T-helper 17 cell (primary cell): ENCODE measurements around the gene ZNF221. TPM values are rescaled to one million over a fixed set of nuclear protein-coding genes. Genes with fewer than 3 reads are reported as not detected.
"Not testable (repeated sequence)": the region's sequence is repeated elsewhere in the genome, so short reads cannot be mapped to it uniquely, and the experiment has no call there.

ENCODE experiments used
- ATAC-seq: fragments of 150-1000 bp; cut with Tn5 transposase; 2 replicates; pipeline ENCODE4 v1.10.0; 2021; ENCODE audit warnings: mild to moderate bottlenecking, moderate library complexity
- DNase-seq, 3 donors: peaks; one replicate each; pipeline versions ENCODE4 v3.0.0 to v3.0.0-alpha.2; 2020 to 2021
- H3K9me3 ChIP-seq: one replicate; pipeline ENCODE4 v1.7.0; 2013; ENCODE audit warnings: low read length, mild to moderate bottlenecking; ENCODE audit not compliant: control insufficient read depth, poor library complexity, severe bottlenecking
- H3K27ac Mint-ChIP-seq: one replicate; pipeline ENCODE4 v1.8.0; 2022; ENCODE audit warnings: mild to moderate bottlenecking, moderate library complexity, mixed read lengths
- H3K27me3 Mint-ChIP-seq: one replicate; pipeline ENCODE4 v1.8.0; 2022; ENCODE audit warnings: mixed read lengths
- H3K36me3 Mint-ChIP-seq: one replicate; pipeline ENCODE4 v1.8.0; 2022; ENCODE audit warnings: low read depth, mixed read lengths
- H3K4me1 Mint-ChIP-seq: one replicate; pipeline ENCODE4 v1.8.0; 2022; ENCODE audit warnings: mild to moderate bottlenecking, mixed read lengths
- H3K4me3 Mint-ChIP-seq: one replicate; pipeline ENCODE4 v1.8.0; 2022; ENCODE audit warnings: mild to moderate bottlenecking, moderate library complexity, mixed read lengths
- total RNA-seq, 4 donors: library from RNA in 2 of 4; stranded (reverse) in 2 of 4; gene quantifications; one replicate each; pipeline ENCODE4 v1.2.3 and lab custom pipeline; 2022 to 2026

ZNF221 gene
- total RNA-seq, 2 donors from 2014 or later: 0.16 to 0.40 TPM

GRCh38 chr19:43934985-43935708 is 15.9 kb upstream of the ZNF221 start, which contains the start of gene ZNF45:
Gene ZNF45, minus strand, starts transcription at chr19:43935282. Its CDS starts 13,097 bp downstream, at chr19:43922185.
- no peaks in the 10 kb centered on the region for H3K9me3 ChIP-seq
- H3K27ac Mint-ChIP-seq: peak within 1 kb of the TSS; percentile 91
- DNase-seq: peak; percentile 71 to 76 (median 73)
- H3K4me3 Mint-ChIP-seq: peak within 1 kb of the TSS; percentile 93
- no peaks in the 10 kb centered on the region for H3K27me3 Mint-ChIP-seq
- H3K36me3 Mint-ChIP-seq: no peaks in the 10 kb centered on the region
- H3K4me1 Mint-ChIP-seq: peaks cover 11% of the 10 kb centered on the region
- ATAC-seq: peak; percentile 96

- no peaks in the 10 kb centered on the region for H3K9me3 ChIP-seq
- Mint-ChIP-seq H3K27me3 (no peaks in the 10 kb centered on the region), H3K4me1 (peaks cover 11% of the 10 kb centered on the region), H3K27ac (no peak overlapping the region), H3K36me3 (no peaks in the 10 kb centered on the region), H3K4me3 (no peak overlapping the region)
- DNase-seq: no peak
- ATAC-seq: no peak
These were observed 14.8 kb upstream of the ZNF221 start for GRCh38 chr19:43936188-43936587.

GRCh38 chr19:43939557-43940260 is 11.3 kb upstream of the ZNF221 start:
- Mint-ChIP-seq H3K36me3 (no peaks in the 10 kb centered on the region), H3K4me1 (no peaks in the 10 kb centered on the region), H3K4me3 (no peak overlapping the region), H3K27ac (no peak overlapping the region), H3K27me3 (no peaks in the 10 kb centered on the region)
- ATAC-seq (no peak), DNase-seq (no peak)
- H3K9me3 ChIP-seq: no peaks in the 10 kb centered on the region

- no peaks in the 10 kb centered on the region for H3K9me3 ChIP-seq
- DNase-seq: no peak
- no peak overlapping the region for H3K4me3 Mint-ChIP-seq
- H3K4me1 Mint-ChIP-seq: no peaks in the 10 kb centered on the region
- ATAC-seq: no peak
- H3K27me3 Mint-ChIP-seq: no peaks in the 10 kb centered on the region
- H3K27ac Mint-ChIP-seq: no peak overlapping the region
- H3K36me3 Mint-ChIP-seq: no peaks in the 10 kb centered on the region
These were observed 10.3 kb upstream of the ZNF221 start for GRCh38 chr19:43940719-43941118.

GRCh38 chr19:43941209-43941608 is 9.8 kb upstream of the ZNF221 start:
- ATAC-seq: no peak
- DNase-seq: no peak
- H3K27me3 Mint-ChIP-seq: no peaks in the 10 kb centered on the region
- H3K27ac Mint-ChIP-seq: no peak overlapping the region
- H3K4me1 Mint-ChIP-seq: no peaks in the 10 kb centered on the region
- H3K4me3 Mint-ChIP-seq: no peak overlapping the region
- H3K9me3 ChIP-seq: no peaks in the 10 kb centered on the region
- H3K36me3 Mint-ChIP-seq: peaks cover 3% of the 10 kb centered on the region

GRCh38 chr19:43947412-43947811 is 3.6 kb upstream of the ZNF221 start:
- ATAC-seq, DNase-seq, H3K4me1 Mint-ChIP-seq, H3K4me3 Mint-ChIP-seq, H3K9me3 ChIP-seq, H3K27ac Mint-ChIP-seq, H3K36me3 Mint-ChIP-seq, H3K27me3 Mint-ChIP-seq: not testable (repeated sequence)

GRCh38 chr19:43949803-43950202 is 1.2 kb upstream of the ZNF221 start:
- H3K4me3 Mint-ChIP-seq, H3K36me3 Mint-ChIP-seq: not testable (repeated sequence)

GRCh38 chr19:43956827-43957226 is 5.8 kb downstream of the ZNF221 start:
- no peaks in the 10 kb centered on the region for H3K9me3 ChIP-seq
- H3K36me3 Mint-ChIP-seq: no peaks in the 10 kb centered on the region
- no peak overlapping the region for H3K4me3 Mint-ChIP-seq
- no peak overlapping the region for H3K27ac Mint-ChIP-seq
- no peak for ATAC-seq
- no peaks in the 10 kb centered on the region for H3K27me3 Mint-ChIP-seq
- DNase-seq: no peak
- H3K4me1 Mint-ChIP-seq: no peaks in the 10 kb centered on the region

More at GRCh38 chr19:43949803-43950202, 1.2 kb upstream of the ZNF221 start:
- not testable (repeated sequence) for H3K27ac Mint-ChIP-seq, ATAC-seq, H3K4me1 Mint-ChIP-seq, H3K27me3 Mint-ChIP-seq, H3K9me3 ChIP-seq, DNase-seq

- DNase-seq: no peak
- peaks cover 4% of the 10 kb centered on the region for H3K9me3 ChIP-seq
- H3K4me1 Mint-ChIP-seq: no peaks in the 10 kb centered on the region
- H3K4me3 Mint-ChIP-seq: no peak overlapping the region
- H3K27ac Mint-ChIP-seq: no peak overlapping the region
- no peaks in the 10 kb centered on the region for H3K27me3 Mint-ChIP-seq
- ATAC-seq: no peak
- no peaks in the 10 kb centered on the region for H3K36me3 Mint-ChIP-seq
These were observed 6.9 kb downstream of the ZNF221 start for GRCh38 chr19:43957891-43958290.

- ATAC-seq (no peak), DNase-seq (no peak)
- Mint-ChIP-seq H3K27ac (no peak overlapping the region), H3K4me3 (no peak overlapping the region), H3K4me1 (no peaks in the 10 kb centered on the region), H3K27me3 (no peaks in the 10 kb centered on the region), H3K36me3 (peaks cover 2% of the 10 kb centered on the region)
- H3K9me3 ChIP-seq: peaks cover 4% of the 10 kb centered on the region
These were observed 9.4 kb downstream of the ZNF221 start for GRCh38 chr19:43960411-43960810.

- no peaks in the 10 kb centered on the region for H3K4me1 Mint-ChIP-seq
- no peak for DNase-seq
- no peak for ATAC-seq
- no peak overlapping the region for H3K4me3 Mint-ChIP-seq
- H3K27me3 Mint-ChIP-seq: no peaks in the 10 kb centered on the region
- no peak overlapping the region for H3K27ac Mint-ChIP-seq
- H3K9me3 ChIP-seq: peaks cover 22% of the 10 kb centered on the region
- peaks cover 6% of the 10 kb centered on the region for H3K36me3 Mint-ChIP-seq
These were observed 15.2 kb downstream of the ZNF221 start for GRCh38 chr19:43966079-43966694.

- no peak for DNase-seq
- Mint-ChIP-seq H3K27me3 (no peaks in the 10 kb centered on the region), H3K27ac (no peak overlapping the region), H3K36me3 (peaks cover 5% of the 10 kb centered on the region), H3K4me1 (no peaks in the 10 kb centered on the region), H3K4me3 (no peak overlapping the region)
- H3K9me3 ChIP-seq: no peaks in the 10 kb centered on the region
- no peak for ATAC-seq
These were observed 25.7 kb downstream of the ZNF221 start for GRCh38 chr19:43976732-43977131.

- peak overlapping the region; percentile 66 for H3K4me3 Mint-ChIP-seq
- no peaks in the 10 kb centered on the region for H3K27me3 Mint-ChIP-seq
- peaks cover 1% of the 10 kb centered on the region for H3K36me3 Mint-ChIP-seq
- DNase-seq: no peak
- H3K9me3 ChIP-seq: no peaks in the 10 kb centered on the region
- H3K4me1 Mint-ChIP-seq: peaks cover 2% of the 10 kb centered on the region
- ATAC-seq: no peak
- H3K27ac Mint-ChIP-seq: peak overlapping the region; percentile 65
These were observed 32.5 kb downstream of the ZNF221 start for GRCh38 chr19:43983544-43983911.
